MM.1S (cell line): ENCODE measurements around the gene MACROD2.

Experiments
- CTCF ChIP-seq: fragments of 300-600 bp; sonication (generic); IDR thresholded peaks from 2 replicates; pipeline ENCODE4 v1.5.1; 2016; ENCODE audit warnings: antibody characterized with exemption, low read length, mixed read lengths
- EZH2 ChIP-seq: fragments of 300-600 bp; sonication (generic); optimal IDR thresholded peaks from 2 replicates; pipeline ENCODE3; 2017; ENCODE audit warnings: low read depth, mild to moderate bottlenecking, antibody characterized with exemption, low read length, mixed read lengths
- EZH2phosphoT487 ChIP-seq: fragments of 300-600 bp; sonication (generic); IDR thresholded peaks from 2 replicates; pipeline ENCODE4 v1.6.1; 2018; ENCODE audit warnings: antibody characterized with exemption, low read length

- TF ChIP-seq CTCF (no peak), EZH2phosphoT487 (no peak), EZH2 (no peak)
Measured at GRCh38 chr20:15449061-15449460, 1453.7 kb downstream of the MACROD2 start.
